Prostate gland (tissue), 2 donors: ENCODE measurements around the gene DLG4. TPM values are rescaled to one million over a fixed set of nuclear protein-coding genes. Genes with fewer than 3 reads are reported as not detected.

Experiments
- DNase-seq: peaks from one replicate; pipeline ENCODE4 v3.0.0-alpha.2; 2019; ENCODE audit warnings: low spot score
- H3K27ac ChIP-seq, 2 donors: fragments of 200-600 bp; sonication (generic); 2 replicates each; pipeline ENCODE4 v1.5.1; 2017 to 2019
- H3K27me3 ChIP-seq: fragments of 200-600 bp; sonication (generic); replicated peaks from 2 replicates; pipeline ENCODE4 v1.5.1; 2019; ENCODE audit not compliant: insufficient read depth
- H3K36me3 ChIP-seq, 2 donors: fragments of 200-600 bp; sonication (generic); 1 replicate in 1 of 2; 2 replicates in 1 of 2; pipeline versions ENCODE4 v1.5.1 to v1.8.1; 2017 to 2019
- H3K4me1 ChIP-seq: fragments of 200-600 bp; sonication (generic); replicated peaks from 2 replicates; pipeline ENCODE4 v1.5.1; 2019
- H3K4me3 ChIP-seq, 2 donors: fragments of 200-600 bp; sonication (generic); 2 replicates each; pipeline ENCODE4 v1.5.1; 2017 to 2019
- H3K9me3 ChIP-seq: fragments of 200-600 bp; sonication (generic); 2 replicates; pipeline ENCODE4 v1.5.1; 2017
- CTCF ChIP-seq, 4 experiments: fragments of 200-600 bp in 2 of 4; fragments of 450-650 bp in 2 of 4; sonication (generic) in 2 of 4; IDR thresholded peaks; 1 replicate in 3 of 4; 2 replicates in 1 of 4; pipeline ENCODE4 v1.5.1; 2016 to 2019; ENCODE audit warnings: antibody characterized with exemption in 4 of 4, mild to moderate bottlenecking in 2 of 4, moderate library complexity in 2 of 4
- POLR2A ChIP-seq: fragments of 450-650 bp; IDR thresholded peaks from one replicate; pipeline ENCODE4 v1.6.1; 2016; ENCODE audit warnings: antibody characterized with exemption, mild to moderate bottlenecking
- POLR2AphosphoS5 ChIP-seq: sonication (generic); formaldehyde crosslinking; IDR thresholded peaks from one replicate; pipeline ENCODE4 v1.6.1; 2017; ENCODE audit warnings: antibody characterized with exemption
- WGBS: methylation state at CpG from one replicate; pipeline ENCODE4 v1.1.5; 2018; 5-methylcytosine and 5-hydroxymethylcytosine counted together
- intact Hi-C: fragments of 100-400 bp; cut with DNase I; formaldehyde crosslinking; loops from one replicate; pipeline ENCODE4 v1.14.2; 2022
- total RNA-seq, 2 donors: library from RNA; depleted of rRNA; stranded (reverse); fragments of >200 nt; gene quantifications; one replicate each; pipeline ENCODE4 v1.1.0, GENCODE V29; 2016

Gene DLG4
- total RNA-seq, 2 donors from 2014 or later: 9.3 to 31.6 TPM

- WGBS: 5% methylated on average over 60 of the region's 64 CpGs
- Histone ChIP-seq H3K27ac (peak within 1 kb of the TSS; percentile 84 to 91), H3K9me3 (no peaks in the 10 kb centered on the region), H3K4me3 (peak within 1 kb of the TSS; percentile 34 to 37), H3K27me3 (no peaks in the 10 kb centered on the region), H3K36me3 (no peaks in the 10 kb centered on the region), H3K4me1 (peaks cover 24% of the 10 kb centered on the region)
- TF ChIP-seq CTCF (IDR thresholded peaks at IDR 0.05) (no peak), POLR2AphosphoS5 (peak; percentile 42), POLR2A (peak; percentile 74)
- peak; percentile 71 for DNase-seq
- intact Hi-C loops: no loop called here
These were observed 42.7 kb upstream of the DLG4 start, which contains the start of gene CLDN7 for GRCh38 chr17:7262192-7262934. CLDN7 (minus strand) TSS chr17:7262478; CDS start chr17:7262043, 435 bp downstream.

GRCh38 chr17:7261379-7262191, 41.9 kb upstream of the DLG4 start:
- Histone ChIP-seq H3K27me3 (no peaks in the 10 kb centered on the region), H3K4me1 (peaks cover 24% of the 10 kb centered on the region), H3K36me3 (no peaks in the 10 kb centered on the region), H3K4me3 (peak overlapping the region; percentile 34 to 37), H3K27ac (peak overlapping the region; percentile 84 to 91), H3K9me3 (no peaks in the 10 kb centered on the region)
- intact Hi-C loops: no loop called here
- TF ChIP-seq POLR2AphosphoS5: no peak
- TF ChIP-seq CTCF (IDR thresholded peaks at IDR 0.05): no peak
- no peak for TF ChIP-seq POLR2A
- 14% methylated on average over 59 of the region's 71 CpGs for WGBS
- no peak for DNase-seq

- TF ChIP-seq POLR2AphosphoS5 (peak; percentile 50), POLR2A (peak; percentile 64), CTCF (IDR thresholded peaks at IDR 0.05) (no peak)
- Histone ChIP-seq H3K4me3 (peak overlapping the region; percentile 34 to 37), H3K36me3 (no peaks in the 10 kb centered on the region), H3K9me3 (no peaks in the 10 kb centered on the region), H3K27me3 (no peaks in the 10 kb centered on the region), H3K4me1 (peaks cover 24% of the 10 kb centered on the region), H3K27ac (peak overlapping the region; percentile 84 to 91)
- WGBS: 5% methylated on average over 41 of the region's 54 CpGs
- intact Hi-C loops: no loop called here
- DNase-seq: peak; percentile 64
These were observed 41.2 kb upstream of the DLG4 start for GRCh38 chr17:7260651-7261378.

GRCh38 chr17:7260151-7260550, 40.5 kb upstream of the DLG4 start:
- H3K9me3 ChIP-seq: no peaks in the 10 kb centered on the region
- H3K4me1 ChIP-seq: peaks cover 24% of the 10 kb centered on the region
- no peaks in the 10 kb centered on the region for H3K27me3 ChIP-seq
- DNase-seq: no peak
- TF ChIP-seq POLR2AphosphoS5: no peak
- no peak for TF ChIP-seq POLR2A
- no peak for TF ChIP-seq CTCF (IDR thresholded peaks at IDR 0.05)
- 81% methylated on average over 4 of the region's 4 CpGs for WGBS
- H3K4me3 ChIP-seq: no peak overlapping the region
- no peaks in the 10 kb centered on the region for H3K36me3 ChIP-seq
- intact Hi-C loops: no loop called here
- peak overlapping the region; percentile 84 to 91 for H3K27ac ChIP-seq
